Endodermal cell (in vitro differentiated cells): ENCODE data around the gene VSTM4. TPM values are rescaled to one million over a fixed set of nuclear protein-coding genes. Genes with fewer than 3 reads are reported as not detected.
A peak's percentile ranks its signal among the peaks of the same experiment; 100 is the strongest.

Experiments used
- DNase-seq: peaks from one replicate; pipeline ENCODE4 v3.0.0-alpha.2; 2017
- H3K27ac ChIP-seq: 2 replicates; pipeline ENCODE4 v1.5.1; 2013; ENCODE audit warnings: mild to moderate bottlenecking, low read depth, low read length, moderate library complexity
- H3K27me3 ChIP-seq: 2 replicates; pipeline ENCODE4 v1.6.1; 2013; ENCODE audit warnings: mild to moderate bottlenecking, low read length, moderate library complexity; ENCODE audit not compliant: insufficient read depth, control insufficient read depth, poor library complexity, severe bottlenecking
- H3K36me3 ChIP-seq: 2 replicates; pipeline ENCODE4 v1.7.0; 2013; ENCODE audit warnings: mild to moderate bottlenecking, low read length, moderate library complexity; ENCODE audit not compliant: control insufficient read depth, insufficient read depth
- H3K4me1 ChIP-seq: one replicate; pipeline ENCODE4 v1.7.0; 2013; ENCODE audit warnings: low read length; ENCODE audit not compliant: control insufficient read depth, insufficient read depth
- H3K4me3 ChIP-seq: 2 replicates; pipeline ENCODE4 v1.5.1; 2013; ENCODE audit warnings: mild to moderate bottlenecking, low read length, moderate library complexity
- H3K9ac ChIP-seq: 2 replicates; pipeline ENCODE4 v1.6.1; 2013; ENCODE audit warnings: mild to moderate bottlenecking, low read length, moderate library complexity; ENCODE audit not compliant: poor library complexity, severe bottlenecking; ENCODE audit errors: extremely low read depth
- H3K9me3 ChIP-seq: 2 replicates; pipeline ENCODE4 v1.6.1; 2013; ENCODE audit warnings: mild to moderate bottlenecking, low read length, moderate library complexity; ENCODE audit not compliant: control insufficient read depth
- H3K27ac Mint-ChIP-seq: 2 replicates; pipeline ENCODE4 v1.8.0; 2020; ENCODE audit warnings: mixed read lengths
- H3K27me3 Mint-ChIP-seq: 2 replicates; pipeline ENCODE4 v1.8.0; 2021; ENCODE audit warnings: mild to moderate bottlenecking, mixed read lengths; ENCODE audit not compliant: insufficient read depth
- H3K36me3 Mint-ChIP-seq: 2 replicates; pipeline ENCODE4 v1.8.0; 2020; ENCODE audit warnings: low read depth, mixed read lengths
- H3K4me1 Mint-ChIP-seq: 2 replicates; pipeline ENCODE4 v1.8.0; 2020; ENCODE audit warnings: mixed read lengths
- H3K4me3 Mint-ChIP-seq: 2 replicates; pipeline ENCODE4 v1.8.0; 2020; ENCODE audit warnings: mild to moderate bottlenecking, moderate library complexity, mixed read lengths
- H3K9me3 Mint-ChIP-seq: 2 replicates; pipeline ENCODE4 v1.8.0; 2020; ENCODE audit warnings: mild to moderate bottlenecking, mixed read lengths
- WGBS, 2 experiments: methylation state at CpG; one replicate each; pipeline versions ENCODE4 v1.1.5 to v1.1.7; 2013; ENCODE audit warnings: missing lambda C conversion rate in 2 of 2, mixed read lengths in 1 of 2; ENCODE audit not compliant: insufficient coverage in 1 of 2, insufficient read length in 1 of 2; 5-methylcytosine and 5-hydroxymethylcytosine counted together
- total RNA-seq, 2 donors: library from RNA; stranded (reverse); fragmentation: NEBNext Ultra II Directional in 1 of 2; extraction: Animal tissue kit (Norgen Biotek cat#: 25700) in 1 of 2; gene quantifications; 2 replicates in 1 of 2; 3 replicates in 1 of 2; pipeline ENCODE4 v1.2.1, GENCODE V29; 2021
- TF ChIP-seq, protein P1 (sequence below): fragments of 200-600 bp; sonication (generic); conservative IDR thresholded peaks from 2 replicates; pipeline ENCODE4 v1.5.0; 2021; ENCODE audit warnings: antibody characterized with exemption, mild to moderate bottlenecking

The VSTM4 gene
- total RNA-seq, 2 donors from 2014 or later = 0.51 to 0.77 TPM

DNA sequence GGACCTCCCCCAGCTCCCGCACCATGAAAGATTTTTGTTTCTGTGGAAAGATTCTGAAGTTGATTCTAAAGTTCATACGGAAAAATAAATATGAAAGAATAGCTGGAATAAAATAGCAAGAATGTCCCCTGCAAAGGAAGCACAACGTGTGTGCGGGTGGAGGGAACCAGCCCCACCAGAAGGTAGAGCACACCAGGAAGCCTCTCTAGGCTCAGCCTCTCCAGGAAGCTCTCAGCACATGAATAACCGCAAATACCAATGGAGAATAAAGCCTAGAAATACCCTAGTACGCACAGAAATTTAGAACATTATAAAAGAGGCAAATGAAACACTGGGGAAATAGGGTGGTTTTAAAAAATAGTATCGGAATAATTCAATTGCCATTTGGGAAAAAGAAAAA, 43.1 kb upstream of the VSTM4 start:
- H3K27ac ChIP-seq = no peak overlapping the region
- H3K4me3 ChIP-seq = no peak overlapping the region
- H3K27me3 Mint-ChIP-seq = no peaks in the 10 kb centered on the region
- no peaks in the 10 kb centered on the region for H3K36me3 Mint-ChIP-seq
- no peaks in the 10 kb centered on the region for H3K9me3 ChIP-seq
- TF ChIP-seq, protein P1, sequence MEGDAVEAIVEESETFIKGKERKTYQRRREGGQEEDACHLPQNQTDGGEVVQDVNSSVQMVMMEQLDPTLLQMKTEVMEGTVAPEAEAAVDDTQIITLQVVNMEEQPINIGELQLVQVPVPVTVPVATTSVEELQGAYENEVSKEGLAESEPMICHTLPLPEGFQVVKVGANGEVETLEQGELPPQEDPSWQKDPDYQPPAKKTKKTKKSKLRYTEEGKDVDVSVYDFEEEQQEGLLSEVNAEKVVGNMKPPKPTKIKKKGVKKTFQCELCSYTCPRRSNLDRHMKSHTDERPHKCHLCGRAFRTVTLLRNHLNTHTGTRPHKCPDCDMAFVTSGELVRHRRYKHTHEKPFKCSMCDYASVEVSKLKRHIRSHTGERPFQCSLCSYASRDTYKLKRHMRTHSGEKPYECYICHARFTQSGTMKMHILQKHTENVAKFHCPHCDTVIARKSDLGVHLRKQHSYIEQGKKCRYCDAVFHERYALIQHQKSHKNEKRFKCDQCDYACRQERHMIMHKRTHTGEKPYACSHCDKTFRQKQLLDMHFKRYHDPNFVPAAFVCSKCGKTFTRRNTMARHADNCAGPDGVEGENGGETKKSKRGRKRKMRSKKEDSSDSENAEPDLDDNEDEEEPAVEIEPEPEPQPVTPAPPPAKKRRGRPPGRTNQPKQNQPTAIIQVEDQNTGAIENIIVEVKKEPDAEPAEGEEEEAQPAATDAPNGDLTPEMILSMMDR = no peak
- H3K4me1 ChIP-seq = no peaks in the 10 kb centered on the region
- peaks cover 4% of the 10 kb centered on the region for H3K4me1 Mint-ChIP-seq
- H3K36me3 ChIP-seq = no peaks in the 10 kb centered on the region
- H3K27ac Mint-ChIP-seq = no peak overlapping the region
- 11 to 50% methylated on average over 3 to 7 of the region's 7 CpGs for WGBS, 2 experiments
- no peak overlapping the region for H3K4me3 Mint-ChIP-seq
- peak; percentile 41 for DNase-seq
- no peak overlapping the region for H3K9ac ChIP-seq
- H3K9me3 Mint-ChIP-seq = no peaks in the 10 kb centered on the region
- no peaks in the 10 kb centered on the region for H3K27me3 ChIP-seq

DNA sequence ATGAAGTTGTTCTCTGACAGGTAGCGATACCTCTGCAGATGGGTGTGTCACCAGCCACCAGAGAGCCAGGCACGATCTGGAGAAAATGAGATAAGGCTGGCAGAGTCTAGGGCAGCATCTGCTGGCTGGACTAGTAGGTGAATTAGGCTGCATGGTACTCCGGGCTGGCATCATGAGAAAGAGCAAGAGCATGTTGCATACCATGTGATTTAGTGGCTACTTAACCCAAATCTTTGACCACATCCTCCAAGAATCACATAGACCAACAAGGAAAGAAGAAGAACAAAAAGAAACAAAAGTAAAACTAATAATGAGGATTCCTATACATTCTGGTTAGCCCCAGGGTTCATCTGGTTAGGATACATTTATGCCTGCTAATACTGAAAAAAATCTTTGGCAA, 41.9 kb upstream of the VSTM4 start:
- no peak overlapping the region for H3K4me3 ChIP-seq
- no peak overlapping the region for H3K27ac ChIP-seq
- Mint-ChIP-seq H3K4me1 (peaks cover 4% of the 10 kb centered on the region), H3K27ac (no peak overlapping the region), H3K36me3 (no peaks in the 10 kb centered on the region), H3K4me3 (no peak overlapping the region), H3K9me3 (no peaks in the 10 kb centered on the region), H3K27me3 (no peaks in the 10 kb centered on the region)
- peak; percentile 14 for DNase-seq
- no peaks in the 10 kb centered on the region for H3K9me3 ChIP-seq
- no peak overlapping the region for H3K9ac ChIP-seq
- 93 to 100% methylated on average over 2 to 3 of the region's 3 CpGs for WGBS, 2 experiments
- no peaks in the 10 kb centered on the region for H3K36me3 ChIP-seq
- H3K4me1 ChIP-seq = no peaks in the 10 kb centered on the region
- no peaks in the 10 kb centered on the region for H3K27me3 ChIP-seq
- TF ChIP-seq, protein P1 = no peak

DNA sequence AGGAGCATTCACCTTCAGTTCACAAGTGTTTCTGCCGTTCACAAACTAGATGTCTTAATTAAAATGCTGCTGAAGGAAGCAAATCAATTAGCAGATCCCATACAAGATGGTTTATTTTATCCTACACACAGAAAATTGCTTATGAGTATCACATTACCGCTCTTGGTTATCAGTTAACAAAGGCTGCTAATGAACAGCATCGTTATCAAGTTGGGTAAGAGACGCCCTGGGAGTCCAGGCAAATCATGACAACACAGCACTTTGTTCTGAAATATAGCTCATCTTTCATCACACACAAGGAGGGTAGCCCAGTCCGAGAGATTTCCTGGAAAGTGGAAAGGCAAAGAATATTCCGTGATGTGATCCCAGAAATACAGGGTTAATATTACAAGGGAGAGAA, 39.3 kb upstream of the VSTM4 start:
- no peaks in the 10 kb centered on the region for H3K27me3 ChIP-seq
- WGBS, 2 experiments = 94 to 95% methylated on average over 5 to 6 of the region's 6 CpGs
- no peak overlapping the region for H3K27ac ChIP-seq
- H3K9me3 Mint-ChIP-seq = no peaks in the 10 kb centered on the region
- H3K36me3 ChIP-seq = no peaks in the 10 kb centered on the region
- H3K4me1 ChIP-seq = no peaks in the 10 kb centered on the region
- no peak overlapping the region for H3K4me3 ChIP-seq
- DNase-seq = no peak
- no peaks in the 10 kb centered on the region for H3K36me3 Mint-ChIP-seq
- H3K4me1 Mint-ChIP-seq = peaks cover 9% of the 10 kb centered on the region
- H3K9me3 ChIP-seq = no peaks in the 10 kb centered on the region
- no peak overlapping the region for H3K9ac ChIP-seq
- TF ChIP-seq, protein P1 = no peak
- H3K4me3 Mint-ChIP-seq = no peak overlapping the region
- no peak overlapping the region for H3K27ac Mint-ChIP-seq
- no peaks in the 10 kb centered on the region for H3K27me3 Mint-ChIP-seq
